MM.1S (cell line): ENCODE results near the gene SUN5.

Source experiments
- DNase-seq: peaks from one replicate; pipeline ENCODE4 v3.0.0-alpha.2; 2015
- H2AFZ ChIP-seq: fragments of 300-600 bp; sonication (generic); 2 replicates; pipeline ENCODE4 v1.6.0; 2016; ENCODE audit warnings: antibody characterized with exemption, low read length
- H3F3A ChIP-seq: fragments of 300-600 bp; sonication (generic); 2 replicates; pipeline ENCODE4 v1.6.1; 2016; ENCODE audit warnings: mild to moderate bottlenecking, antibody characterized with exemption, low read length, moderate library complexity, mixed read lengths; ENCODE audit not compliant: insufficient read depth
- H3K27ac ChIP-seq: fragments of 300-600 bp; sonication (generic); 2 replicates; pipeline ENCODE4 v1.5.1; 2016; ENCODE audit warnings: mild to moderate bottlenecking, low read length
- H3K27me3 ChIP-seq: fragments of 300-600 bp; sonication (generic); replicated peaks from 2 replicates; pipeline ENCODE4 v1.6.0; 2016; ENCODE audit warnings: low read length; ENCODE audit not compliant: insufficient read depth
- H3K36me3 ChIP-seq: fragments of 300-600 bp; sonication (generic); replicated peaks from 2 replicates; pipeline ENCODE4 v1.6.1; 2016; ENCODE audit warnings: mild to moderate bottlenecking, low read length, mixed read lengths; ENCODE audit not compliant: insufficient read depth
- H3K4me1 ChIP-seq: fragments of 300-600 bp; sonication (generic); 2 replicates; pipeline ENCODE4 v1.6.1; 2016; ENCODE audit warnings: low read length, mixed read lengths
- H3K4me2 ChIP-seq: fragments of 300-600 bp; sonication (generic); 2 replicates; pipeline ENCODE4 v1.6.0; 2016; ENCODE audit warnings: low read depth, low read length
- H3K4me3 ChIP-seq: fragments of 300-600 bp; sonication (generic); 2 replicates; pipeline ENCODE4 v1.5.1; 2016; ENCODE audit warnings: low read length, mixed read lengths
- H3K79me2 ChIP-seq: fragments of 300-600 bp; sonication (generic); 2 replicates; pipeline ENCODE4 v1.6.1; 2016; ENCODE audit warnings: mixed run types, low read length, mixed read lengths
- H3K9ac ChIP-seq: fragments of 300-600 bp; sonication (generic); 2 replicates; pipeline ENCODE4 v1.6.1; 2016; ENCODE audit warnings: low read length, mixed read lengths
- H3K9me2 ChIP-seq: fragments of 300-600 bp; sonication (generic); replicated peaks from 2 replicates; pipeline ENCODE4 v1.6.1; 2016; ENCODE audit warnings: mild to moderate bottlenecking, low read length, mixed read lengths; ENCODE audit not compliant: insufficient read depth
- H3K9me3 ChIP-seq: fragments of 300-600 bp; sonication (generic); replicated peaks from 2 replicates; pipeline ENCODE4 v1.6.1; 2016; ENCODE audit warnings: mild to moderate bottlenecking, low read length, mixed read lengths; ENCODE audit not compliant: insufficient read depth
- H4K20me1 ChIP-seq: fragments of 300-600 bp; sonication (generic); 2 replicates; pipeline ENCODE4 v1.6.1; 2016; ENCODE audit warnings: mild to moderate bottlenecking, low read length, moderate library complexity, mixed read lengths; ENCODE audit not compliant: insufficient read depth
- CTCF ChIP-seq: fragments of 300-600 bp; sonication (generic); IDR thresholded peaks from 2 replicates; pipeline ENCODE4 v1.5.1; 2016; ENCODE audit warnings: antibody characterized with exemption, low read length, mixed read lengths
- EZH2 ChIP-seq: fragments of 300-600 bp; sonication (generic); optimal IDR thresholded peaks from 2 replicates; pipeline ENCODE3; 2017; ENCODE audit warnings: low read depth, mild to moderate bottlenecking, antibody characterized with exemption, low read length, mixed read lengths
- EZH2phosphoT487 ChIP-seq: fragments of 300-600 bp; sonication (generic); IDR thresholded peaks from 2 replicates; pipeline ENCODE4 v1.6.1; 2018; ENCODE audit warnings: antibody characterized with exemption, low read length

The SUN5 gene

GRCh38 chr20:33010674-33011449, 6.6 kb upstream of the SUN5 start:
- Histone ChIP-seq H2AFZ (no peak overlapping the region), H3K9me2 (no peaks in the 10 kb centered on the region), H4K20me1 (no peaks in the 10 kb centered on the region), H3K4me1 (no peaks in the 10 kb centered on the region), H3K27ac (no peak overlapping the region), H3K27me3 (peaks cover 84% of the 10 kb centered on the region), H3F3A (no peaks in the 10 kb centered on the region), H3K4me2 (no peak overlapping the region), H3K4me3 (no peak overlapping the region), H3K9ac (no peak overlapping the region), H3K79me2 (no peaks in the 10 kb centered on the region), H3K36me3 (no peaks in the 10 kb centered on the region), H3K9me3 (no peaks in the 10 kb centered on the region)
- no peak for TF ChIP-seq EZH2phosphoT487
- TF ChIP-seq EZH2 = no peak
- TF ChIP-seq CTCF = no peak
- no peak for DNase-seq

- H3F3A ChIP-seq = no peaks in the 10 kb centered on the region
- H3K27ac ChIP-seq = no peak overlapping the region
- H3K4me2 ChIP-seq = no peak overlapping the region
- H3K4me1 ChIP-seq = no peaks in the 10 kb centered on the region
- H3K9me2 ChIP-seq = no peaks in the 10 kb centered on the region
- H3K9ac ChIP-seq = no peak overlapping the region
- no peaks in the 10 kb centered on the region for H3K79me2 ChIP-seq
- H3K4me3 ChIP-seq = no peak overlapping the region
- H3K27me3 ChIP-seq = peaks cover 76% of the 10 kb centered on the region
- H3K9me3 ChIP-seq = no peaks in the 10 kb centered on the region
- H3K36me3 ChIP-seq = no peaks in the 10 kb centered on the region
- H2AFZ ChIP-seq = no peak overlapping the region
- DNase-seq = no peak
- no peak for TF ChIP-seq EZH2phosphoT487
- no peak for TF ChIP-seq CTCF
- no peak for TF ChIP-seq EZH2
- no peaks in the 10 kb centered on the region for H4K20me1 ChIP-seq
Observed at GRCh38 chr20:33010133-33010504, 5.9 kb upstream of the SUN5 start.

GRCh38 chr20:33009214-33010132, 5.2 kb upstream of the SUN5 start:
- H3K27me3 ChIP-seq = peaks cover 70% of the 10 kb centered on the region
- no peak for TF ChIP-seq EZH2
- TF ChIP-seq EZH2phosphoT487 = no peak
- no peak for TF ChIP-seq CTCF
- H3K79me2 ChIP-seq = no peaks in the 10 kb centered on the region
- no peak overlapping the region for H3K27ac ChIP-seq
- no peaks in the 10 kb centered on the region for H3K9me2 ChIP-seq
- no peak overlapping the region for H2AFZ ChIP-seq
- H3K9me3 ChIP-seq = no peaks in the 10 kb centered on the region
- H3K4me3 ChIP-seq = no peak overlapping the region
- no peak overlapping the region for H3K9ac ChIP-seq
- no peaks in the 10 kb centered on the region for H3F3A ChIP-seq
- no peaks in the 10 kb centered on the region for H3K36me3 ChIP-seq
- no peak overlapping the region for H3K4me2 ChIP-seq
- no peak for DNase-seq
- no peaks in the 10 kb centered on the region for H4K20me1 ChIP-seq
- no peaks in the 10 kb centered on the region for H3K4me1 ChIP-seq
